GM12891 (cell line): ENCODE measurements around the gene TACC2.

ENCODE experiments used
- POLR2A ChIP-seq: IDR thresholded peaks from 2 replicates; pipeline ENCODE4 v1.6.1; 2011; ENCODE audit warnings: low read depth, low read length, control low read depth
- POLR2AphosphoS5 ChIP-seq: IDR thresholded peaks from 2 replicates; pipeline ENCODE4 v1.6.1; 2011; ENCODE audit warnings: low read depth, low read length, control low read depth
- POU2F2 ChIP-seq: IDR thresholded peaks from 2 replicates; pipeline ENCODE4 v1.6.1; 2011; ENCODE audit warnings: low read depth, mild to moderate bottlenecking, control low read depth, low read length, moderate library complexity
- TAF1 ChIP-seq: IDR thresholded peaks from 2 replicates; pipeline ENCODE4 v1.6.1; 2011; ENCODE audit warnings: low read depth, low read length, control low read depth

DNA sequence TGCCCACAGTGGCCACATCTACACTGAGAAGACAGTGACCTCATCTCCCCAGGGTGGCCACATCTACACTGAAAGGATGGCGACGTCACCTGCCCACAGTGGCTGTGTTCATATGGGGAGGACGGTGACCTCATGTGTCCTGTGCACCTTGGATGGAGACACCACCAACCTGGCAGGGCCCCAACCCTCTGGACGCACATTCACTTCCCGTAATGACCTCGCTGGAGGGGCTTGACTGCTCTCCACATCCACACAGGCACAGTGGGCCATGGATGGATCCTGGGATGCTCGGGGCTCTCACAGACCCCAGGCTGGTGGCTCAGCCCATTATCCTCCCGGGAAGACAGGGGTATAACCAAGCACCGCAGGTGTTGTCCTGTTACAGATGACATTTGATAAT lies 212.4 kb downstream of the TACC2 start:
- TF ChIP-seq TAF1: no peak
- no peak for TF ChIP-seq POLR2AphosphoS5
- no peak for TF ChIP-seq POLR2A
- TF ChIP-seq POU2F2: no peak
